AG09319 (cell line): ENCODE results near the gene RFNG.

Source experiments
- DNase-seq: peaks from one replicate; pipeline ENCODE4 v3.0.0-alpha.2; 2010; ENCODE audit warnings: low read depth; ENCODE audit errors: extremely low read depth
- CTCF ChIP-seq: IDR thresholded peaks from 2 replicates; pipeline ENCODE4 v1.5.1; 2011; ENCODE audit warnings: low read depth, mild to moderate bottlenecking, inconsistent platforms, low read length, moderate library complexity

RFNG gene

GRCh38 chr17:82092094-82092586, 40.5 kb upstream of the RFNG start:
- no peak for DNase-seq
- no peak for TF ChIP-seq CTCF

- no peak for TF ChIP-seq CTCF
- DNase-seq, result no peak
Observed at GRCh38 chr17:82091264-82092066, 39.9 kb upstream of the RFNG start.

GRCh38 chr17:82090549-82091263, 39.1 kb upstream of the RFNG start:
- no peak for TF ChIP-seq CTCF
- no peak for DNase-seq

GRCh38 chr17:82089723-82090548, 38.3 kb upstream of the RFNG start:
- no peak for DNase-seq
- TF ChIP-seq CTCF, result no peak

GRCh38 chr17:82088838-82089722, 37.5 kb upstream of the RFNG start:
- no peak for DNase-seq
- no peak for TF ChIP-seq CTCF

GRCh38 chr17:82087961-82088837, 36.6 kb upstream of the RFNG start:
- TF ChIP-seq CTCF, result no peak
- DNase-seq, result no peak
